ENCODE measurements around the gene COL19A1.

COL19A1 gene

GRCh38 chr6:70231311-70231710 lies 365.0 kb downstream of the COL19A1 start:
- DNase-seq (ENCODE audit: low spot score) = no peak

- DNase-seq (ENCODE audit: low spot score) = no peak
Measured at GRCh38 chr6:70234561-70235236, 368.3 kb downstream of the COL19A1 start.

GRCh38 chr6:70236343-70236742 lies 370.0 kb downstream of the COL19A1 start:
- DNase-seq (ENCODE audit: low spot score) = no peak

- no peak for DNase-seq (ENCODE audit: low spot score)
Measured at GRCh38 chr6:70241031-70241430, 374.7 kb downstream of the COL19A1 start.

GRCh38 chr6:70241991-70242420 lies 375.6 kb downstream of the COL19A1 start:
- DNase-seq (ENCODE audit: low spot score) = no peak

GRCh38 chr6:70246118-70246517 lies 379.8 kb downstream of the COL19A1 start:
- no peak for DNase-seq (ENCODE audit: low spot score)

- no peak for DNase-seq (ENCODE audit: low spot score)
Measured at GRCh38 chr6:70252604-70253003, 386.2 kb downstream of the COL19A1 start.

- no peak for DNase-seq (ENCODE audit: low spot score)
Measured at GRCh38 chr6:70253923-70254322, 387.6 kb downstream of the COL19A1 start.

GRCh38 chr6:70254784-70255183 lies 388.4 kb downstream of the COL19A1 start:
- DNase-seq (ENCODE audit: low spot score) = no peak

- DNase-seq (ENCODE audit: low spot score) = no peak
Measured at GRCh38 chr6:70257768-70258273, 391.5 kb downstream of the COL19A1 start.

GRCh38 chr6:70258483-70258882 lies 392.1 kb downstream of the COL19A1 start:
- DNase-seq (ENCODE audit: low spot score) = no peak
